ENCODE results near the gene BRSK2.
"Not testable (repeated sequence)": the region's sequence is repeated elsewhere in the genome, so short reads cannot be mapped to it uniquely, and the experiment has no call there.

BRSK2 gene

DNA sequence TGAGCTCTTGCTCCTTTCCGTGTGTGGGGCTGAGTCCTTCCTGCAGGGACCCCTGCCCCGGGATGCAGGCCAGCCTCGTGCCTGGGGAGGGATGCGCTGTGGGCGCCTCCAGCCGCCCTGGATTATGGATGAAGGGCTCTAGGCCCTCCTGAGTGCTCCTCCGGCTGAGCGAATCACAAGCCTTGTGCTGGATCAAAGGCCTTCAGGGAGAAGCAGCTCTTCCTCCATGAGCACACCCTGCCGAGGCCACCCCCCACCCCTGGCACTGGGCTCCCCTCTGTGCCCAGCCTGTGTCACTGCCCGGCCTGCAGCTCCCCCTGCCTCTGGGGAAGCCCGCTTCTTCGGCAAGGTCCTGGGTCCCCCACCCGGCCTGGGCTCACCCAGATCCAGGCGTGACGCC is 43.8 kb downstream of the BRSK2 start:
- TF ChIP-seq ZNF560 (tag by site-specific recombination; IDR thresholded peaks at IDR 0.05; ENCODE audit: borderline replicate concordance), result no peak
- TF ChIP-seq SP3 (tag by site-specific recombination; IDR thresholded peaks at IDR 0.05), result no peak
- no peak for TF ChIP-seq SP2 (tag by site-specific recombination; IDR thresholded peaks at IDR 0.05)
- no peak for TF ChIP-seq ZNF311 (tag by site-specific recombination; IDR thresholded peaks at IDR 0.05; ENCODE audit: borderline replicate concordance)
- TF ChIP-seq ZNF561 (tag by site-specific recombination; IDR thresholded peaks at IDR 0.05; ENCODE audit: borderline replicate concordance), result no peak
- TF ChIP-seq YY1 (tag by site-specific recombination; IDR thresholded peaks at IDR 0.05), result no peak
- TF ChIP-seq ZNF324 (tag by site-specific recombination; IDR thresholded peaks at IDR 0.05), result no peak
- TF ChIP-seq ZBTB21 (tag by site-specific recombination; IDR thresholded peaks at IDR 0.05), result no peak
- TF ChIP-seq ZSCAN30 (tag by site-specific recombination; IDR thresholded peaks at IDR 0.05), result no peak
- no peak for TF ChIP-seq ZNF146 (tag by site-specific recombination; IDR thresholded peaks at IDR 0.05)
- no peaks in the 10 kb centered on the region for H3K9me3 ChIP-seq (ENCODE audit: control insufficient read depth, insufficient read depth, low read depth, low read length)
- CTCF ChIA-PET, result no interaction called here
- peaks cover 0 to 3% of the 10 kb centered on the region in 2 experiments; a peak in 1 of 3 replicates for H3K36me3 ChIP-seq (ENCODE audit: control insufficient read depth in 2 of 2, insufficient read depth in 1 of 2, low read length in 2 of 2)
- no peak overlapping the region for H3K4me3 ChIP-seq (ENCODE audit: low read depth, low read length)
- POLR2A ChIA-PET, result no interaction called here
- H3K27ac ChIP-seq (ENCODE audit: extremely low read depth, low read depth, low read length), result no peak overlapping the region
- no peaks in the 10 kb centered on the region for H3K4me1 ChIP-seq (ENCODE audit: control insufficient read depth, insufficient read depth, low read length)

- CTCF ChIA-PET, result no interaction called here
These were observed 44.4 kb downstream of the BRSK2 start for GRCh38 chr11:1433977-1434640.

GRCh38 chr11:1435479-1435819 is 45.7 kb downstream of the BRSK2 start:
- H3K4me3 ChIP-seq (ENCODE audit: low read depth, low read length); H3K4me1 ChIP-seq (ENCODE audit: control insufficient read depth, insufficient read depth, low read length); H3K27ac ChIP-seq (ENCODE audit: extremely low read depth, low read depth, low read length); H3K9me3 ChIP-seq (ENCODE audit: control insufficient read depth, insufficient read depth, low read depth, low read length); POLR2A ChIA-PET; CTCF ChIA-PET: not testable (repeated sequence)
- peaks cover 0 to 11% of the 10 kb centered on the region in 2 experiments; a peak in 1 of 3 replicates for H3K36me3 ChIP-seq (ENCODE audit: control insufficient read depth in 2 of 2, insufficient read depth in 1 of 2, low read length in 2 of 2)
- TF ChIP-seq ZBTB7A (tag by site-specific recombination; IDR thresholded peaks at IDR 0.05; ENCODE audit: low read depth) (peak; percentile 74; the same call in 1 of the 2 replicates), ZNF423 (tag by site-specific recombination; IDR thresholded peaks at IDR 0.05) (0 out of 2 replicates have a peak, but pooled peaks have one; percentile 28)

More at GRCh38 chr11:1433977-1434640, 44.4 kb downstream of the BRSK2 start:
- no peak overlapping the region for H3K27ac ChIP-seq (ENCODE audit: extremely low read depth, low read depth, low read length)
- no peaks in the 10 kb centered on the region for H3K4me1 ChIP-seq (ENCODE audit: control insufficient read depth, insufficient read depth, low read length)
- POLR2A ChIA-PET, result no interaction called here
- H3K36me3 ChIP-seq (ENCODE audit: control insufficient read depth in 2 of 2, insufficient read depth in 1 of 2, low read length in 2 of 2), result peaks cover 0 to 9% of the 10 kb centered on the region in 2 experiments; a peak in 1 of 3 replicates
- TF ChIP-seq ZNF580 (tag by site-specific recombination; IDR thresholded peaks at IDR 0.05) (no peak), EGR2 (tag by site-specific recombination; IDR thresholded peaks at IDR 0.05; ENCODE audit: low read depth) (no peak), ZNF629 (tag by site-specific recombination; IDR thresholded peaks at IDR 0.05) (no peak), GLIS1 (tag by site-specific recombination; IDR thresholded peaks at IDR 0.05) (no peak), ZNF473 (tag by site-specific recombination; IDR thresholded peaks at IDR 0.05) (no peak), ZBTB44 (tag by site-specific recombination; IDR thresholded peaks at IDR 0.05) (no peak), ZNF175 (tag by site-specific recombination; IDR thresholded peaks at IDR 0.05) (no peak), ZNF626 (tag by site-specific recombination; IDR thresholded peaks at IDR 0.05) (no peak)
- TF ChIP-seq, protein P1, sequence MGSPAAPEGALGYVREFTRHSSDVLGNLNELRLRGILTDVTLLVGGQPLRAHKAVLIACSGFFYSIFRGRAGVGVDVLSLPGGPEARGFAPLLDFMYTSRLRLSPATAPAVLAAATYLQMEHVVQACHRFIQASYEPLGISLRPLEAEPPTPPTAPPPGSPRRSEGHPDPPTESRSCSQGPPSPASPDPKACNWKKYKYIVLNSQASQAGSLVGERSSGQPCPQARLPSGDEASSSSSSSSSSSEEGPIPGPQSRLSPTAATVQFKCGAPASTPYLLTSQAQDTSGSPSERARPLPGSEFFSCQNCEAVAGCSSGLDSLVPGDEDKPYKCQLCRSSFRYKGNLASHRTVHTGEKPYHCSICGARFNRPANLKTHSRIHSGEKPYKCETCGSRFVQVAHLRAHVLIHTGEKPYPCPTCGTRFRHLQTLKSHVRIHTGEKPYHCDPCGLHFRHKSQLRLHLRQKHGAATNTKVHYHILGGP (tag by site-specific recombination; IDR thresholded peaks at IDR 0.05), result no peak
- H3K9me3 ChIP-seq (ENCODE audit: control insufficient read depth, insufficient read depth, low read depth, low read length), result no peaks in the 10 kb centered on the region
- no peak overlapping the region for H3K4me3 ChIP-seq (ENCODE audit: low read depth, low read length)

Measured in HEK293 (cell line).